ENCODE data around the gene PLAAT4. TPM values are rescaled to one million over a fixed set of nuclear protein-coding genes. Genes with fewer than 3 reads are reported as not detected.
A peak's percentile ranks its signal among the peaks of the same experiment; 100 is the strongest.

Gene PLAAT4
- total and polyA plus RNA-seq, 10 of the 15 experiments (the other 5 are each of a cell fraction or from before 2014, with no cell fraction given), result 6.0 to 34.3 (median 12.4) TPM

- TF ChIP-seq RB1 (IDR thresholded peaks at IDR 0.05; ENCODE audit: borderline replicate concordance), result no peak
- no peak for TF ChIP-seq ZNF622 (IDR thresholded peaks at IDR 0.05)
- TF ChIP-seq NR2C1 (IDR thresholded peaks at IDR 0.05), result no peak
- no peak for TF ChIP-seq ZSCAN29 (IDR thresholded peaks at IDR 0.05)
- TF ChIP-seq BMI1 (IDR thresholded peaks at IDR 0.05; ENCODE audit: borderline replicate concordance), result no peak
- peak; percentile 35; the same call in 1 of the 2 replicates for TF ChIP-seq MXI1 (IDR thresholded peaks at IDR 0.05; ENCODE audit: low read depth, low read length)
- no peak for TF ChIP-seq CEBPB (IDR thresholded peaks at IDR 0.05; ENCODE audit: borderline replicate concordance in 1 of 2, low read depth in 2 of 2, low read length in 2 of 2)
- TF ChIP-seq FOXK2 (IDR thresholded peaks at IDR 0.05), result peak; percentile 53; the same call in 1 of the 2 replicates
- TF ChIP-seq RAD21 (IDR thresholded peaks at IDR 0.05; ENCODE audit: insufficient read depth, low read depth, low read length), result no peak
- no peak for TF ChIP-seq MEF2B (IDR thresholded peaks at IDR 0.05; ENCODE audit: partially characterized antibody, poor library complexity, severe bottlenecking)
- TF ChIP-seq SUPT20H (IDR thresholded peaks at IDR 0.05; ENCODE audit: borderline replicate concordance, control insufficient read depth, low read depth, low read length), result no peak
- no peak for TF ChIP-seq RCOR1 (conservative IDR thresholded peaks at IDR 0.05; ENCODE audit: low read depth, low read length)
- TF ChIP-seq NRF1 (conservative IDR thresholded peaks at IDR 0.05; ENCODE audit: low read depth, low read length), result no peak
- no peak for TF ChIP-seq SMARCA5 (IDR thresholded peaks at IDR 0.05)
- TF ChIP-seq SMAD1 (IDR thresholded peaks at IDR 0.05; ENCODE audit: low read depth, partially characterized antibody), result no peak
- TF ChIP-seq EGR1 (IDR thresholded peaks at IDR 0.05; ENCODE audit: borderline replicate concordance in 1 of 2, low read depth in 2 of 2, low read length in 2 of 2), result no peak
- TF ChIP-seq, protein P1, sequence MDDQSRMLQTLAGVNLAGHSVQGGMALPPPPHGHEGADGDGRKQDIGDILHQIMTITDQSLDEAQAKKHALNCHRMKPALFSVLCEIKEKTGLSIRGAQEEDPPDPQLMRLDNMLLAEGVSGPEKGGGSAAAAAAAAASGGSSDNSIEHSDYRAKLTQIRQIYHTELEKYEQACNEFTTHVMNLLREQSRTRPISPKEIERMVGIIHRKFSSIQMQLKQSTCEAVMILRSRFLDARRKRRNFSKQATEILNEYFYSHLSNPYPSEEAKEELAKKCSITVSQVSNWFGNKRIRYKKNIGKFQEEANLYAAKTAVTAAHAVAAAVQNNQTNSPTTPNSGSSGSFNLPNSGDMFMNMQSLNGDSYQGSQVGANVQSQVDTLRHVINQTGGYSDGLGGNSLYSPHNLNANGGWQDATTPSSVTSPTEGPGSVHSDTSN (IDR thresholded peaks at IDR 0.05; ENCODE audit: insufficient replicate concordance, low read depth, low read length), result no peak
- TF ChIP-seq, protein P2, sequence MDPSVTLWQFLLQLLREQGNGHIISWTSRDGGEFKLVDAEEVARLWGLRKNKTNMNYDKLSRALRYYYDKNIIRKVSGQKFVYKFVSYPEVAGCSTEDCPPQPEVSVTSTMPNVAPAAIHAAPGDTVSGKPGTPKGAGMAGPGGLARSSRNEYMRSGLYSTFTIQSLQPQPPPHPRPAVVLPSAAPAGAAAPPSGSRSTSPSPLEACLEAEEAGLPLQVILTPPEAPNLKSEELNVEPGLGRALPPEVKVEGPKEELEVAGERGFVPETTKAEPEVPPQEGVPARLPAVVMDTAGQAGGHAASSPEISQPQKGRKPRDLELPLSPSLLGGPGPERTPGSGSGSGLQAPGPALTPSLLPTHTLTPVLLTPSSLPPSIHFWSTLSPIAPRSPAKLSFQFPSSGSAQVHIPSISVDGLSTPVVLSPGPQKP (IDR thresholded peaks at IDR 0.05; ENCODE audit: low read depth, low read length), result no peak
- TF ChIP-seq, protein P3, sequence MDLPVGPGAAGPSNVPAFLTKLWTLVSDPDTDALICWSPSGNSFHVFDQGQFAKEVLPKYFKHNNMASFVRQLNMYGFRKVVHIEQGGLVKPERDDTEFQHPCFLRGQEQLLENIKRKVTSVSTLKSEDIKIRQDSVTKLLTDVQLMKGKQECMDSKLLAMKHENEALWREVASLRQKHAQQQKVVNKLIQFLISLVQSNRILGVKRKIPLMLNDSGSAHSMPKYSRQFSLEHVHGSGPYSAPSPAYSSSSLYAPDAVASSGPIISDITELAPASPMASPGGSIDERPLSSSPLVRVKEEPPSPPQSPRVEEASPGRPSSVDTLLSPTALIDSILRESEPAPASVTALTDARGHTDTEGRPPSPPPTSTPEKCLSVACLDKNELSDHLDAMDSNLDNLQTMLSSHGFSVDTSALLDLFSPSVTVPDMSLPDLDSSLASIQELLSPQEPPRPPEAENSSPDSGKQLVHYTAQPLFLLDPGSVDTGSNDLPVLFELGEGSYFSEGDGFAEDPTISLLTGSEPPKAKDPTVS (IDR thresholded peaks at IDR 0.05; ENCODE audit: low read depth, low read length), result no peak
- no peak for TF ChIP-seq ZNF217 (IDR thresholded peaks at IDR 0.05)
- peak; percentile 82 for TF ChIP-seq ATF7 (IDR thresholded peaks at IDR 0.05; ENCODE audit: low read depth)
- no peak for TF ChIP-seq BACH1 (IDR thresholded peaks at IDR 0.05; ENCODE audit: borderline replicate concordance)
- TF ChIP-seq ESRRA (IDR thresholded peaks at IDR 0.05; ENCODE audit: low read length), result no peak
- no peak for TF ChIP-seq GABPA (IDR thresholded peaks at IDR 0.05; ENCODE audit: low read depth)
- no peak for TF ChIP-seq POLR2A (IDR thresholded peaks at IDR 0.05; ENCODE audit: low read depth, low read length)
- TF ChIP-seq IKZF2 (IDR thresholded peaks at IDR 0.05), result peak; percentile 25 to 50; a peak in 1 of 4 replicates
- TF ChIP-seq SUZ12 (IDR thresholded peaks at IDR 0.05; ENCODE audit: unreplicated experiment), result no peak
- TF ChIP-seq SRF (IDR thresholded peaks at IDR 0.05; ENCODE audit: low read depth in 2 of 2, low read length in 2 of 2), result peak; percentile 25 to 32; a peak in 2 of 4 replicates
- TF ChIP-seq TARDBP (IDR thresholded peaks at IDR 0.05; ENCODE audit: borderline replicate concordance), result no peak
- TF ChIP-seq ZZZ3 (IDR thresholded peaks at IDR 0.05; ENCODE audit: control insufficient read depth, insufficient read length, low read depth), result no peak
These were observed 1.6 kb upstream of the PLAAT4 start (continued) for GRCh38 chr11:63534895-63535461.
